Stimulated activated CD4-positive, alpha-beta T cell treated with anti-CD3 and anti-CD28 coated beads, Interleukin-15, amount 100 ng/mL, for 1 hour (primary cell): ENCODE results near the gene AGO4.
"Not testable (repeated sequence)": the region's sequence is repeated elsewhere in the genome, so short reads cannot be mapped to it uniquely, and the experiment has no call there.

Experiments
- DNase-seq, 2 donors: peaks; one replicate each; pipeline ENCODE4 v3.0.0-alpha.2; 2020; ENCODE audit warnings: low read depth in 1 of 2, low spot score in 1 of 2

The AGO4 gene

GRCh38 chr1:35807614-35808449 lies at the start of gene AGO4:
AGO4 (plus strand) TSS chr1:35808016; CDS start chr1:35808417, 401 bp downstream.
- DNase-seq = no peak

GRCh38 chr1:35762141-35762540 lies 45.7 kb upstream of the AGO4 start:
- DNase-seq = no peak

GRCh38 chr1:35763201-35763600 lies 44.6 kb upstream of the AGO4 start:
- DNase-seq = no peak

GRCh38 chr1:35764283-35764682 lies 43.5 kb upstream of the AGO4 start:
- DNase-seq = no peak

GRCh38 chr1:35768350-35769187 lies 39.2 kb upstream of the AGO4 start:
- no peak for DNase-seq

- DNase-seq = peak; percentile 52 to 67
Observed at GRCh38 chr1:35769188-35769758, 38.5 kb upstream of the AGO4 start.

GRCh38 chr1:35773711-35774110 lies 34.1 kb upstream of the AGO4 start:
- no peak for DNase-seq

GRCh38 chr1:35776172-35776571 lies 31.6 kb upstream of the AGO4 start:
- DNase-seq = not testable (repeated sequence)

GRCh38 chr1:35777109-35777508 lies 30.7 kb upstream of the AGO4 start:
- DNase-seq = no peak

GRCh38 chr1:35783055-35783583 lies 24.7 kb upstream of the AGO4 start:
- DNase-seq = no peak

- not testable (repeated sequence) for DNase-seq
Observed at GRCh38 chr1:35784364-35784763, 23.5 kb upstream of the AGO4 start.

- DNase-seq = no peak
Observed at GRCh38 chr1:35788139-35788538, 19.7 kb upstream of the AGO4 start.

GRCh38 chr1:35790670-35791069 lies 17.1 kb upstream of the AGO4 start:
- DNase-seq = no peak

- DNase-seq = no peak
Observed at GRCh38 chr1:35795295-35795694, 12.5 kb upstream of the AGO4 start.

- DNase-seq = no peak
Observed at GRCh38 chr1:35797380-35797779, 10.4 kb upstream of the AGO4 start.

- not testable (repeated sequence) for DNase-seq
Observed at GRCh38 chr1:35798019-35798418, 9.8 kb upstream of the AGO4 start.

- not testable (repeated sequence) for DNase-seq
Observed at GRCh38 chr1:35800167-35800887, 7.5 kb upstream of the AGO4 start.

- no peak for DNase-seq
Observed at GRCh38 chr1:35808450-35809113, 766 bp downstream of the AGO4 start.

GRCh38 chr1:35809114-35810095 lies 1.6 kb downstream of the AGO4 start:
- DNase-seq = no peak
